ENCODE measurements around the gene IQCM.

- TF ChIP-seq, protein P1, sequence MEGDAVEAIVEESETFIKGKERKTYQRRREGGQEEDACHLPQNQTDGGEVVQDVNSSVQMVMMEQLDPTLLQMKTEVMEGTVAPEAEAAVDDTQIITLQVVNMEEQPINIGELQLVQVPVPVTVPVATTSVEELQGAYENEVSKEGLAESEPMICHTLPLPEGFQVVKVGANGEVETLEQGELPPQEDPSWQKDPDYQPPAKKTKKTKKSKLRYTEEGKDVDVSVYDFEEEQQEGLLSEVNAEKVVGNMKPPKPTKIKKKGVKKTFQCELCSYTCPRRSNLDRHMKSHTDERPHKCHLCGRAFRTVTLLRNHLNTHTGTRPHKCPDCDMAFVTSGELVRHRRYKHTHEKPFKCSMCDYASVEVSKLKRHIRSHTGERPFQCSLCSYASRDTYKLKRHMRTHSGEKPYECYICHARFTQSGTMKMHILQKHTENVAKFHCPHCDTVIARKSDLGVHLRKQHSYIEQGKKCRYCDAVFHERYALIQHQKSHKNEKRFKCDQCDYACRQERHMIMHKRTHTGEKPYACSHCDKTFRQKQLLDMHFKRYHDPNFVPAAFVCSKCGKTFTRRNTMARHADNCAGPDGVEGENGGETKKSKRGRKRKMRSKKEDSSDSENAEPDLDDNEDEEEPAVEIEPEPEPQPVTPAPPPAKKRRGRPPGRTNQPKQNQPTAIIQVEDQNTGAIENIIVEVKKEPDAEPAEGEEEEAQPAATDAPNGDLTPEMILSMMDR (IDR thresholded peaks at IDR 0.05): no peak
- no peak for TF ChIP-seq POLR2A (IDR thresholded peaks at IDR 0.05)
These were observed 240.7 kb downstream of the IQCM start for GRCh38 chr4:149574971-149575370.
